ENCODE data around the gene PARVG. TPM values are rescaled to one million over a fixed set of nuclear protein-coding genes. Genes with fewer than 3 reads are reported as not detected.

PARVG gene
- total and polyA plus RNA-seq, 10 of the 15 experiments (the other 5 are each of a cell fraction or from before 2014, with no cell fraction given): 6.3 to 123 (median 71.9) TPM

- ATAC-seq (no peak), DNase-seq (ENCODE audit: low read depth, low spot score) (no peak), FAIRE-seq (no peak)
- H3K4me3 ChIP-seq: no peak overlapping the region
- H3K4me2 ChIP-seq (ENCODE audit: control insufficient read depth, insufficient read depth): no peak overlapping the region
- 90% methylated on average over 10 of the region's 11 CpGs for WGBS (ENCODE audit: insufficient coverage, insufficient replicate concordance, low lambda C conversion rate, missing lambda C conversion rate)
- ChIA-PET SMC1A (ENCODE audit: uncharacterized antibody, unreplicated experiment) (interaction anchor here (1.1 to 1.3 kb wide), 3 partner anchors 10 to 177 kb away, joined by 3 to 4 read pairs (median 3); partner anchors contain the start of gene PARVG), RAD21 (ENCODE audit: unreplicated experiment) (no interaction called here), POLR2A (no interaction called here), CTCF (no interaction called here)
- H3K79me2 ChIP-seq (ENCODE audit: control insufficient read depth, insufficient read depth, low read length): no peaks in the 10 kb centered on the region
- H3K9ac ChIP-seq (ENCODE audit: control insufficient read depth, insufficient read depth, low read length): no peak overlapping the region
- H3K27ac ChIP-seq (ENCODE audit: control insufficient read depth, insufficient read depth): no peak overlapping the region
- TF ChIP-seq ZSCAN29 (IDR thresholded peaks at IDR 0.05) (no peak), YBX1 (IDR thresholded peaks at IDR 0.05) (no peak), ZNF207 (IDR thresholded peaks at IDR 0.05; ENCODE audit: borderline replicate concordance) (no peak), GATAD2B (conservative IDR thresholded peaks at IDR 0.05; ENCODE audit: low read depth) (no peak), SPI1 (IDR thresholded peaks at IDR 0.05; ENCODE audit: borderline replicate concordance, insufficient read depth, low read depth, low read length) (no peak), CBX5 (IDR thresholded peaks at IDR 0.05; ENCODE audit: low read depth) (no peak)
- H3K4me1 ChIP-seq (ENCODE audit: control insufficient read depth, insufficient read depth, low read length): peaks cover 18% of the 10 kb centered on the region
- peaks cover 0 to 1% of the 10 kb centered on the region in 2 experiments; a peak in 3 of 4 replicates for H3K36me3 ChIP-seq (ENCODE audit: control insufficient read depth in 2 of 2, insufficient read depth in 2 of 2, low read length in 1 of 2)
- no peaks in the 10 kb centered on the region for H3K9me3 ChIP-seq (replicated peaks; ENCODE audit: control insufficient read depth, insufficient read depth, low read length)
- no peaks in the 10 kb centered on the region for H3K27me3 ChIP-seq (replicated peaks in 1 of 2; ENCODE audit: control insufficient read depth in 2 of 2, insufficient read depth in 2 of 2, low read length in 1 of 2)
- no peak overlapping the region for H2AFZ ChIP-seq (ENCODE audit: control insufficient read depth, low read depth, low read length)
- BruUV-seq (replicated peaks): no TSS peak
- intact Hi-C loops (cut with micrococcal nuclease; ENCODE audit: unreplicated experiment) (no loop called here), in situ Hi-C loops (cut with MboI) (no loop called here)
- no peaks in the 10 kb centered on the region for H4K20me1 ChIP-seq (ENCODE audit: control insufficient read depth, insufficient read depth)
Observed at GRCh38 chr22:44170470-44170869, 10.3 kb upstream of the PARVG start.

- Histone ChIP-seq H3K9me3 (replicated peaks; ENCODE audit: control insufficient read depth, insufficient read depth, low read length) (no peaks in the 10 kb centered on the region), H3K4me2 (ENCODE audit: control insufficient read depth, insufficient read depth) (no peak overlapping the region), H3K9ac (ENCODE audit: control insufficient read depth, insufficient read depth, low read length) (no peak overlapping the region), H3K27me3 (replicated peaks in 1 of 2; ENCODE audit: control insufficient read depth in 2 of 2, insufficient read depth in 2 of 2, low read length in 1 of 2) (no peaks in the 10 kb centered on the region), H3K36me3 (ENCODE audit: control insufficient read depth in 2 of 2, insufficient read depth in 2 of 2, low read length in 1 of 2) (peaks cover 0 to 1% of the 10 kb centered on the region in 2 experiments; a peak in 3 of 4 replicates), H4K20me1 (ENCODE audit: control insufficient read depth, insufficient read depth) (no peaks in the 10 kb centered on the region), H3K4me3 (no peak overlapping the region), H3K27ac (ENCODE audit: control insufficient read depth, insufficient read depth) (no peak overlapping the region), H3K79me2 (ENCODE audit: control insufficient read depth, insufficient read depth, low read length) (no peaks in the 10 kb centered on the region), H2AFZ (ENCODE audit: control insufficient read depth, low read depth, low read length) (no peak overlapping the region), H3K4me1 (ENCODE audit: control insufficient read depth, insufficient read depth, low read length) (peaks cover 18% of the 10 kb centered on the region)
- intact Hi-C loops (cut with micrococcal nuclease; ENCODE audit: unreplicated experiment) (no loop called here), in situ Hi-C loops (cut with MboI) (no loop called here)
- ATAC-seq (no peak), FAIRE-seq (no peak), DNase-seq (ENCODE audit: low read depth, low spot score) (no peak)
- CTCF ChIA-PET: interaction anchor here (0.7 to 2.0 kb wide), 3 partner anchors 90 to 396 kb away, joined by 3 to 7 read pairs (median 4); no protein-coding TSS in a partner anchor
- POLR2A ChIA-PET: interaction anchor here (0.7 to 1.2 kb wide), 2 partner anchors 10 to 273 kb away, joined by 4 to 7 read pairs; partner anchors contain the start of gene PARVG
- SMC1A ChIA-PET (ENCODE audit: uncharacterized antibody, unreplicated experiment): interaction anchor here (1.2 to 1.3 kb wide), 2 partner anchors 9 to 85 kb away, joined by 3 to 4 read pairs; partner anchors contain the start of gene PARVG
- BruUV-seq (replicated peaks): TSS peak; percentile 20
- 96% methylated on average over 5 of the region's 6 CpGs for WGBS (ENCODE audit: insufficient coverage, insufficient replicate concordance, low lambda C conversion rate, missing lambda C conversion rate)
- RAD21 ChIA-PET (ENCODE audit: unreplicated experiment): interaction anchor here (0.6 to 1.0 kb wide), 4 partner anchors 9 to 329 kb away, joined by 3 to 8 read pairs (median 3); partner anchors contain the start of gene PARVG
- TF ChIP-seq IRF3 (IDR thresholded peaks at IDR 0.05): no peak
- TF ChIP-seq HDAC6 (IDR thresholded peaks at IDR 0.05; ENCODE audit: unreplicated experiment): no peak
- TF ChIP-seq CBX3 (IDR thresholded peaks at IDR 0.05; ENCODE audit: borderline replicate concordance, low read depth): no peak
- no peak for TF ChIP-seq ZNF592 (IDR thresholded peaks at IDR 0.05)
- TF ChIP-seq POLR2A (IDR thresholded peaks at IDR 0.05; ENCODE audit: low read depth, low read length): no peak
- no peak for TF ChIP-seq PAX5 (IDR thresholded peaks at IDR 0.05; ENCODE audit: borderline replicate concordance, low read depth, low read length)
- no peak for TF ChIP-seq SREBF1 (IDR thresholded peaks at IDR 0.05; ENCODE audit: low read length)
- TF ChIP-seq BRCA1 (IDR thresholded peaks at IDR 0.05; ENCODE audit: low read depth, low read length): no peak
- TF ChIP-seq ZBED1 (IDR thresholded peaks at IDR 0.05; ENCODE audit: borderline replicate concordance): no peak
Observed at GRCh38 chr22:44171561-44171960, 9.2 kb upstream of the PARVG start.

Data from GM12878 (cell line).